ENCODE measurements around the gene CDC14A. TPM values are rescaled to one million over a fixed set of nuclear protein-coding genes. Genes with fewer than 3 reads are reported as not detected.
"Not testable (repeated sequence)": the region's sequence is repeated elsewhere in the genome, so short reads cannot be mapped to it uniquely, and the experiment has no call there.

CDC14A gene
- total RNA-seq, 1 donor from 2014 or later = 5.9 TPM

DNA sequence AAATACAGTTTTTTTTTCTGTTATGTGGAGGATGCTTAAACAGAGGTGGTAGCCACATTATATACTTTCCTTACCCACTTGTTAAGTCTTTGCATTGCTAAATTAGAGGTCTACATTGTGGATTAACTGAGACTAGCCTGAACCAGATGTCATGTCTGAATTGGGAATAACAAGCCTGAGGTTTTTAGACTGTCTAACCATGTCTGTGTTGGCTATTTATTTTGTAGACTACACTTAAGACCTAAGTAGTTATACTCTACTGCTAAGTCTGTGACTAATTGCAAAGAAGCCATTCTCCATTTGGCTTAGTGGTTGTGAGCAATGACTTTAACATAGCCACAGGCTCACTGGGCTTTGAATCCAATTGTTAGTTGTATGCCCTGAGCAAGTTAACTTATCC lies 45.4 kb downstream of the CDC14A start:
- peak; percentile 40 for DNase-seq (ENCODE audit: low read depth)

DNA sequence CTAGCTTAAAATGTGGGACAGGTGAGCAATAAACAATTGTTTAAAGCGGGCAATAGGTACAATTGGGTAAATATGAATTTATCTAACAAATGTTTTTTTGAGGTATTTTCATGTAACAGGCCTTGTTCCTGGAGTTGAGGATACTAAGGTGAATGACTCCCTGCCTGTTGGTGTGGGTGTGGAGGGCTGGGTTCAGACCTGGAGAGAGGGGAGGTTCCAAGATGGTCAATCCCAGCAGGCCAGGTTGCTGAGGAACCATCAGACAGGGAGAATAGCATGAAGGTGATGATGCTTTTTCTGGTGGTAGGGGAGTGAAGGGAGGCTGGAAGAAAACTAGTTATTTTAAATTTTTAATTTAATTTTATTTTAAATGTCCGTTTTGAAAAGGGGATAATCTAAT lies 46.3 kb downstream of the CDC14A start:
- no peak for DNase-seq (ENCODE audit: low read depth)

DNA sequence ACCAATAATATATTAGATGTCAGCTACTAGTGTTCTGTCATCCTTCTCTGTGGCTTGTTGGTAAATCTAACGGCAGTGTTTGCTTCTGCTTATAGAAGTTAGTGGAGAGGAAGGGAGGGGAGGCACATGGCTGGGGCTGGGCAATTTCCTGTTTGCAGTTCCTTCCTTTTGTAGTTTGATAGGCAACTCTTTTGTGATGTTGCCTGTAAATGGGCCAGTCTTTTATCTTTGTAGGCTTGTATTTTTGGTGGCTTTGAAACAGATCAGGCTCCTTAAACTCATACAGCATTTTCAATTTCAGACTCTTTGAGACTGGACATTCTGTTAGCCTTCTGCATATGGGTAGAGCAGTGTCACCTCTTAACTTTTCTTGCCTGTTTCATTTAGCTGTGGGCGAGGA lies 48.1 kb downstream of the CDC14A start:
- DNase-seq (ENCODE audit: low read depth) = no peak

DNA sequence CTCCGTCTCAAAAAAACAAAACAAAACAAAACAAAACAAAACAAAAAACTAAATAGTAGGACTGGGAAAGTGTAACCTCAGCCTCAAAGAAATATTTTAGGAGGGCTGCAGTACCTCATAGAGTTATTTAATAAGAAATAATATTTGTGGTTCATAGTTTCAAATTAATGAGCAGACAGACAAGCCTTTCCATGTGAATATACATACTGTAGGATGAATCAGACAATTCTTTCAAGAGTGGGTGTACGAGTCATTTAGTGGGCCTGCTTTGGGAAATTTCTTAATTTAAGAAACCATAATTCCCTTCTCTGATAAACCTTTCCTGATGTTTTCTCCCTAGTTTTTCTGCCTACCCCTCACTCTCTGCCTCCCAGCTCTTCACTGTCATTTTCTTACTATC lies 52.5 kb downstream of the CDC14A start:
- DNase-seq (ENCODE audit: low read depth) = no peak

DNA sequence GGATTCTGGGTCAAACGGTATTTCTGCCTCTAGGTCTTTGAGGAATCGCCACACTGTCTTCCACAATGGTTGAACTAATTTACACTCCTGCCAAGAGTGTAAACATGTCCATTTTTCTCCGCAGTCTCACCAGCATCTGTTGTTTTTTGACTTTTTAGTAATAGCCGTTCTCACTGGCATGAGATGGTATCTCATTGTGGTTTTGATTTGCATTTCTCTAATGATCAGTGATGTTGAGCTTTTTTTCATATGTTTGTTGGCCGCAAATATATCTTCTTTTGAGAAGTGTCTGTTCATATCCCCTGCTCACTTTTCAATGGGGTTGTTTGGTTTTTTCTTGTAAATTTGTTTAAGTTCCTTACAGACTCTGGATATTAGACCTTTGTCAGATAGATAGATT lies 53.6 kb downstream of the CDC14A start:
- not testable (repeated sequence) for DNase-seq (ENCODE audit: low read depth)

DNA sequence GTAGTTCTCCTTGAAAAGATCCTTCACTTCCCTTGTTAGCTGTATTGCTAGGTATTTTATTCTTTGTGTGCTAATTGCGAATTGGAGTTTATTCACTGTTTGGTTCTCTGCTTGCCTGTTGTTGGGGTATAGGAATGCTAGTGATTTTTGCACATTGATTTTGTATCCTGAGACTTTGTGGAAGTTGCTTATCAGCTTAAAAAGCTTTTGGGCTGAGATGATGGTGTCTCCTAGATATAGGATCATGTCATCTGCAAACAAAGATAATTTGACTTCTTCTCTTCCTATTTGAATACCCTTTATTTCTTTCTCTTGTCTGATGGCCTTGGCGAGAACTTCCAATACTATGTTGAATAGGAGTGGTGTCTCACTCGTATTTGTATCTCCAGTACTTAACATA lies 55.1 kb downstream of the CDC14A start:
- DNase-seq (ENCODE audit: low read depth) = not testable (repeated sequence)

DNA sequence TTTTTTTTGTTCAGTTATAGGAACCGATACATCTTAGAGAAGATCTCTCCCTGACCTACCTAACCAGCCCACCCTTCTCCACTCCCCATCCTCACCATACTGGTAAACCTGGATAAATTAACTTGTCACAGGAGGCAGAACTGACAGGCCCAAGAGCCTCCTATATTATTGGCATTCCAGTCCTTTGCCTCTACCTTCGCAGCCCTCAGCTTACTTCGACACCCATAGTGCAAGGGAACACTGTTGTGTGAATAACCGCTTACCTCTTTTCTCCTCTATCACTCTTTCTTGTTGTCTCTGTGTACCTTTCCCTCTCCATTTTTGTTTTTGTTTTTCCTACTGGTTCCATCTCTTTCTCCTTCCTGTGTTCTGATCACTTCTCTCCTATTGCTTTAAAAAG lies 58.7 kb downstream of the CDC14A start:
- no peak for DNase-seq (ENCODE audit: low read depth)

DNA sequence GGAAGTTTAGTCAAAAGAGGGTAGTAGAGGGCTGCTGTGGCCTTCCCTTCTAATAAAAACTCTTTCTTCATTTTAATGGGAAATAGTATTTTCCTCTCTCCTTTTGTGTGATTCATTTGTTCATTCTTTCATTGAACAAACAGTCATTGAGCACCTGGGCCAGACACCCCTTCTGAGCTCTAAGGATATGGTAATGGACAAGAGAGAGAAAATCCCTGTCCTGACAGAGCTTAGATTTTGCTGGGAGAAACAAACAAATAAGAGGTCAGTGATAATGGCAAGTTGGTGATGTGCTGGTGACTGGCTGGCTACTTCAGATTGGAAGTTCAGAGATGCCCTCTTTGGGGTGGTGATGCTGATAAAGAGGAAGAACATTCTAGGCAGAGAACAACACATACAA lies 59.3 kb downstream of the CDC14A start:
- DNase-seq (ENCODE audit: low read depth) = no peak

DNA sequence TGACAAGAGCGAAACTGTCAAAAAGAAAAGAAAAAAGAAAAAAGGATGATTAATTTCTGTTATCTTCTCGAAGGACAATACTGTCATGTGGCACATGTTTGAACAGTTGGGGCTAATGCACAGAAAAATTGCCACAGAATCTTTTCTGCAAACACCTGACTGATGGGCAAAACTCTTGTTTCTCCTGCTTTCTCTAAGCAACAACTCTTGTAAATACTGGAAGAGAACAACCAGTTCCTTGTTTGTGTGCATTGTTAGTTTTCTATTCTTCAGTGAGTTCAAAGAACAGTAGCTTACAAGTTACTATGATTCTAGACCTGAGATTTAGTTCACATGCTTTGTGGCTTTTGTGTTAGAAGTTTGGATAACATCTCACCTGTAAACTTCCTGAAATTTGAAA lies 60.7 kb downstream of the CDC14A start:
- DNase-seq (ENCODE audit: low read depth) = no peak

DNA sequence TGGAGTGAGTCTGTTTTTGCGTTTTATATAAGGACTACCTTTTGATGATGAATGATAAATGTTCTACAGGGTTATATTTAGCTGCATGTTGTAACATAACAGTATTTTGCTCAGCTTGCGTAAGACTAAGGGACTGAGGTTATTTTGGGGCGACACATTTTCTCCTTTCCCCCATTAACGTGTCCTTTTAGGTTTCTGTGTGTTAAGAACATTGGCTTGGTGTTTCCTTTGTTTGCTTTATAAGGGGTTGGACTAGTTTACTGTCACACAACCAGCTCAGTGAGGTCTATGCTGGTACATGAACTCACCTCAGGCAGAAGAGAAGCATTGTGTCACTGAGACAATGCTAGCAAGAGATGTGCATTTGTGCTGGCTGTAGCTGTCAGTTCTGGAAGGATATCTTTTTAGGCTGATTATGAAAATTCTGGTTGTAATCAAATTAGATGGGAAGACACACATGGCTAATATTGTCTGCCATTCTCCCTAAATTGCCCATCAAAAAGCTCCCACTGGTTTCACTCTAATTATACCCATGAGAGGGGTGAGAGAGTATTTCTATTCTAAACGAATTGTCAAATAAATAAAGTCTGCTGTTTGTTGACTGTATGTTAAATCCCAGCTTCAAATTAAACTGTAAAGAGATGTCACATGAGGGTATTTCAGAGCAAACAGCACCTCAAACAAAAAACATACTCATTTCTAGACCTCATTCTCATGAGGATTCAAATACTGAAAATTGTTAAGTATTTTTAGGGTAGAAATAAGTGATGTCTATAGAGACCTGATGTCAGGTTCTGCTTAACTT lies 62.6 kb downstream of the CDC14A start:
- no peak for DNase-seq (ENCODE audit: low read depth)

DNA sequence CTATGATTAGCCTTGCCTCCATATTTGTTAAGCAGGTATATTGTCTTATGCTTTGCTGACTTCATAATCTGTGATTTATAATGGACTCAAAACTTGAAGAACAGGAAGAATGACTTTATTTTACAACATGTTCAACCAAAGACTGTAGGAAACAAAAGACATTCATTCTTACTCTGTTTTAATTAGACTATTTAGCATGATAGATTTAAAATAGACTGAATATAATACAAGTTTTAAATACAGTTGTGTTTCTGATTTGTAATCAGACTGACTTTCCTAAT lies 63.1 kb downstream of the CDC14A start:
- no peak for DNase-seq (ENCODE audit: low read depth)

DNA sequence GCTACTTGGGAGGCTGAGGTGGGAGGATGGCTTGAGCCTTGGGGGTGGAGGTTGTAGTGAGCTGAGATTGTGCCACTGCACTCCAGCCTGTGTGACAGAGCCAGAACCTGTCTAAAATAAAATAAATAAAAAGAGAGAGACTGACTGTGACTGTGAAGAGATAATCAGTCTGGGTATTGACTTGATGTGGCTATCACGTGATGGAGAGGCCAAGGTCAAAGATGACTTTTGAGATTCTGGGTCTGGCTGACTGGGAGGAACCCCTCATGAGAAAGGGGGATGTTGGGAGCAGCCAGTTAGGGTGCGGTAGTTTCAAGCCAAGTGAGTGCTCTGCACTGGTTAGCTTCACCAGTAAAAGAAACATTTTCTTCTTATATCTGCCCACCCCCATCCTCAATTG lies 66.8 kb downstream of the CDC14A start:
- no peak for DNase-seq (ENCODE audit: low read depth)

DNA sequence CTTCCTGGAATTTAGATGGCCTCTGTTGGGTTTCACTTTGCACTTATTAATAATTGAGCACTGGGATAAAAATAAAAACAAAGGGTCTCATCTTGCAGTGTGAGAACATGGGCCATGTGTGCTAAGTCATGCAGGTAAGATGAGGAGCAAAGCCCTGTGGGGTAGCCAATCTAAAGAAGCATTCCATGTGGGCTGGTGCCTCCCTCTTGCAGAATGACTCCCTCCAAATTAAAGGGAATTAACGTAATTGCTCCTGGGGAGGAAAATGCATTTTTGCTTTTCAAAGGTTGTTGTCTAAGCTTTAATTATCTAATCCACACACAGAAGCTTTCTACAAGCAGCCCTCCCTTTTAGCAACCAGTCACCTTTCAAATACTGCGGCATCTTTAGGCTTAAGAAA lies 69.8 kb downstream of the CDC14A start:
- DNase-seq (ENCODE audit: low read depth) = no peak

DNA sequence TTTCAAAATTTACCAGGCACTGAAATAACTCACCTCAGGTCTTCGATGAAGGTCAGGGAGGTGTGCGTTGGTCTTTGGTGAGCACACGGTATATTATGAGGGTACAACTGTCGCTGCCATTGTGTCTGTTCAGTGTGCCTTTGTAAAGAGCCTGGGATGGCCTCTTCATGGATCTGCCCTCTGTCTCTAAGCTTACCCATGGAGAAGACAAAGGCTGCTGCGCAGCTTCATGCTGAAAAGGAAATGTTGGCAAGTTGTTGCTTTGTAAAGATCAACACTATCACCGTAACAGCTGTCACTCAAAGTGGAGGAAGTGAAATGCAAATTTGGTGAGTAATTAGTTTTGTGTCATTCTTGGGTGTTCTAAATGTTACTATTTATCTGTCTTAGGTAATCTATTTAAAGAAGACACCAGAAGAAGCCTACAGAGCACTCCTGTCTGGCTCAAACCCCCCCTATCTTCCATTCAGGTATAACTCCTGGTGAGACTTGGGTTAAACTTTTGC lies 71.6 kb downstream of the CDC14A start:
- no peak for DNase-seq (ENCODE audit: low read depth)

DNA sequence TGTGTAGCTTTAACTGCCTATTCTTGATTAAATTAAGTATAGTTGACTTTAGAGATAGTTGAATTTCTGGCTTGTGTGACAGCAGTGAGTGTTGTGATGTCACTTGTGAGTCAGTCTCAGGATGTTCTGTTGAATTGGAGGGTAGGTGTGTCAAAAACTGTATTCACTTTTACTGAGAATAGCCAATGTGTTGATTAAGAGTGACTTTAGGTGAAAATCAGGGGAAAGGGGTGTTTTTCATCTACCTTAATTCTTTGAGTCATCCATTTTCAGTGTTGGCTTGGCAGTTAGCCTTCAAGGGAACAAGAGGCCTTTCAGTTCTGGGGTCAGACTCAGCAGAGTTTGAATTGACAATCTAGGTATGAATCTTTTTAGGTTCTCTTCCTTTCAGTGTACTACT lies 75.9 kb downstream of the CDC14A start:
- DNase-seq (ENCODE audit: low read depth) = no peak

DNA sequence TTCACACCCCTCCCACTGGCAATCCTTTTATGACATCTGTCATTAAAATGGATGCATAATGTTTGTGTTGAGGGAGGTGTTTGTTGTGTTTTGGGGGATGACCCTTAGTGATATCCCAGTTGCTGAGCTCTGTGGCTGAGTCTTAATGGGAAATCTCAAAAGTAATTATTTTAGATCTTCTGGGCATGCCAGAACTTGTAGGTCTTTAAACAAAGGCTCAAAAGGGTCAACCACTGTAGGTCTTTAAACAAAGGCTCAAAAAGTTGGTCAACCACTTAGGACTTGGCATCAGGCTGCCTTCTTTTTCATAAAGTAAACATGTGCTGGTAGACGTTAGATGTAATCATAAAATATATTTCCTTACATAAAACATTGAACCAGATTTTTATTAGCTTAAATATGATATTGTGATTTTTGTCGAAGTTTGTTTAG lies 78.0 kb downstream of the CDC14A start:
- no peak for DNase-seq (ENCODE audit: low read depth)

DNA sequence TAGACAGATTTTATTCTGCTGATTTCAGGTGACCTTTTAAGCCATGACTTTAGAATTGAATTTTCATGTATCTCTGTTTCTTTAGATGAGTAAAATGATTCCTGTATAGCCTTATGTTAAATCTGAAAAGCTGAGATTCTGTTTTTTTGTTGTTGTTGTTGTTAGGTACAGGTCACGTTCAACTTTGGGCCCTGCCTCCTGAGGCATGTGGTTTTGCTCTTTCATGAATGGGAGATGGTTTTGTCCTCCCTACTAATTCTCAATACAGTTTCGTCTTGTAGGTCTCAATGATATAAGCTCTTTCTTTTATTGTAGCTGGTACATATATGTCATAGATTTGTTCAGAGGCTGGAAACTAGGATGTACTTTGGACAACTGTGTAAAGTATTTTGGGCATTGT lies 79.6 kb downstream of the CDC14A start:
- no peak for DNase-seq (ENCODE audit: low read depth)

DNA sequence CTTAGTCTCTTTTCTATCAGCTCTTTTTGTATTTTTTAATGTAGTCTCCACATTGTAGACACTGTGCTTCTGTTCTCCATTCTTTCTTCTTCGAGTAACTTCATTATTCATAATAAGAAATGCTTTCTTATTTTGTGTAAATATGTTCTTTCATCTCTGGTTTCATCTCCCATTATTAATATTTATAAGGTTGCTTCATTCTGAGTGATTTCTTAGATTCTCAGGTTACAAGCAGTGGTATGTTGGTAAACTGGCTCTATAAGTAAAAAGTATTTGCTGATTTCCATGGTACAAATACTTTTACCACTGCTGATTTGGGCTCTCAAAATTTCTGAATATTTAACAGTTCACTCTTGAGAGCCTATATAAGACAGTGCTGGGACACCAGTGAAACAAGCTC lies 81.3 kb downstream of the CDC14A start:
- no peak for DNase-seq (ENCODE audit: low read depth)

DNA sequence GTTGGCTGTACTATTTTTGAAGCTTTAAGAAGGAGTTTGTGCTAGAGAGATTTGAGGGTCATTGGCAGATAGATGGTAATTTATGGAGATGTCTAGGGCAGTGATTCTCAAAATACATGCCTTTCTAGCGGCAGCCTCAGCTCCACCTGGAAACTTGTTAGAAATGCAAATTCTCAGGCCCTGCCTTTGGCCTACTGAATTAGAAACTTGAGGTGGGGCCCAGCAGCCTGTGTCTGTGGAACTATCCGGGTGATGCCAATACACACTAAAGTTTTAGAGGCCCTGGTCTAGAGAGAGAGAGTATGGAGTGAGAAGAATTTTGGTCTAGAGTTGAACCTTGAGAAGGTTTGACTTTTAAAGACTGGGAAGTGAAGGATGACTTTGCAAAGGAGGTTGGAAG lies 82.5 kb downstream of the CDC14A start:
- no peak for DNase-seq (ENCODE audit: low read depth)

DNA sequence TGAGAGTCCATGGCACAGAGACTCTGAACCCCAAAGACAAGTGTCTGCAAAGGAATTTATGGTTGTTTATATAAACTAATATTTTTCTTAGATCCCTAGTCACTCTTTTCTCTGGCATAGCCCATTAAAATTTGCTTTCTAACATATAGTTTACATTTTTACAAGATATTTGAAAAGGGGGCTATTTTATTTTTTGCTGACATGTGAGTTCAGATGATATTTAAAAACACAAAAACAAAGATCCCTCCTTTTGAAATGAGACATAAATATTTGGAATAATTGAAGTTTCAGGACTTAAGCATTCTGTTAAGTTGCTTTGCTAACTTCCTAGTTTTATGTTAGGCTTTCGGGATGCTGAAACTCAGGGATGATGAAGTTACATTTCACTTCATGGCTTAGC lies 86.1 kb downstream of the CDC14A start:
- DNase-seq (ENCODE audit: low read depth) = no peak

DNA sequence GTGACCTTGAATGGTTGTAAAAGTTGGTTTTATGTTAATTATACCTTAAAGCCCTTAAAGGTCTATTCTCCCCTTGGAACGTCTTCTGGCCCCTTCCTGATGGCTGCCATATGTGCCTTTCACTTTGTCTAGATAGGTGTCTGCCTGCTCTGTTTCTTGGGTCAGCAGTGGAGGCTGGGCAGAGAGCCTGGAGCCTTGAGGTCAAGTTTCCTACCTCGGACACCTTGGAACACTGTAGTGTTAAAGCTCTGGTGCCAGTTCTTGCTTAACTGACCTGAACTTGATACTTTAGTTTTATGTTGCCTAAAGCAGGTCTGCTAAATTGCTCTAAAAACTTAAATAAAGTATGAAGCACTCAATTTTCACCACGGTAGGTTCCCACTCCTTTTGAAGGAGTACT lies 86.5 kb downstream of the CDC14A start:
- DNase-seq (ENCODE audit: low read depth) = no peak

DNA sequence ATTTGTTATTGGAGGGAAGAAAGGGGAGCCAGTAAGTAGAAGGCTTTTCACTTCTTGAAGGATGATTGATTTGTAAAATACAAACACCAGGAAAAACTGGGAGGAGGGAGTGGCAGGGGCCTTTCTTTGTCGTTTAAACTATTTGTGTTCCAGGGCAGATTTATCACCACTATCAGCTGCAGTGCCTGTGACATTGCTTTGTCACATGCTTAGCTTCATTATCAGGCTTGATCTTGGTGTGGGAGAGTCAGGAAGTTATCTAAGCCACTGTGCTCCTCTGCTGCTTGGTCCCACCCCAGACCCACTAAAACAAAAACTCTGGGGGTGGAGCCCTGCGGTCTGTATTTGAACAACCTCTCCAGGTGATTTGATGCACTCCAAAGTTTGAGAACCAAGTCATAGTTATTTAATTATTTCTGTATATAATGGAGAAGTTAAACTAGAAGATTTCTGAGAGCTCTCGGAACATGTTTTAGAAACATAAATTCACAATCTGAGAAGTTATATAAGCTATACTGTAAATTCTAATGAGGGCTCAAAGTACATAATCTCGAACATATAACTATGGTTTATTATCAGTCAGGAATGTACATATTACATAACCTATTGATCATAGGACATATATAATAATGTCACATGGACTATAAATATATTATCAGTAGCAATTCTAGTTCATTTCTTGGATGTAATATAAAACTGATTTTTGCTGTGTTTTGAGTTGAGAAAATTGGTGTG lies 87.9 kb downstream of the CDC14A start:
- DNase-seq (ENCODE audit: low read depth) = no peak

DNA sequence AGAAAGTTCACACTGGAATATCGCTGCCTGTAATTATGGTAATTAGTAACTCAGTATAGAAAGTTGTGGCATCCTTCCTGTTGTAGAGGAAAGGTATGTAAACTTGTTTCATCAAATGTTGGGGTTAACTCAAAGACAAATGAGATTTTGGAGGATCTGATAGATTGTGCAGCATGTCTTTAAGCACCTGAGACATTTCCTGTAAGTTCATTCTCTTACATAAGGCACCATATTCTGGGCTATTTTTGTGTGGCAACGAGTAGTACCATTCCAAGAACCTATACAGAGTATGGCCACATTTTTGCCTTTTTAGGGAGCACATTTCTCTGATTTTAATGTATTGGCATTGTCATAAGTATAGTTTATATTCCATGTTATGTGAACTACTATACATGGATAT lies 88.8 kb downstream of the CDC14A start:
- no peak for DNase-seq (ENCODE audit: low read depth)

Data from myocyte (in vitro differentiated cells).